AG04450 (cell line): ENCODE data around the gene DCHS2. TPM values are rescaled to one million over a fixed set of nuclear protein-coding genes. Genes with fewer than 3 reads are reported as not detected.

Experiments used
- CTCF ChIA-PET: fragments of 300-600, 350-600 bp; formaldehyde crosslinking; extraction: SDS; loops from one replicate; lab custom pipeline; 2022; ENCODE audit warnings: antibody characterized with exemption, inconsistent platforms; lab: Charles Lee
- POLR2A ChIA-PET: fragments of 350-600 bp; formaldehyde crosslinking; extraction: SDS; loops from one replicate; lab custom pipeline; 2021; ENCODE audit warnings: antibody characterized with exemption, inconsistent platforms; lab: Yijun Ruan, JAX
- DNase-seq: peaks from one replicate; pipeline ENCODE4 v3.0.0-alpha.2; 2011; ENCODE audit warnings: low read depth, low spot score
- H3K27ac ChIP-seq: one replicate; pipeline ENCODE4 v1.5.1; 2012; ENCODE audit warnings: low read depth, low read length, control low read depth
- H3K27me3 ChIP-seq: one replicate; pipeline ENCODE4 v1.6.0; 2012; ENCODE audit warnings: low read length; ENCODE audit not compliant: control insufficient read depth, insufficient read depth
- H3K4me3 ChIP-seq: 2 replicates; pipeline ENCODE4 v1.5.1; 2011; ENCODE audit warnings: mild to moderate bottlenecking, low read depth, low read length, control low read depth
- H3K9me3 ChIP-seq: 2 replicates; pipeline ENCODE4 v1.5.1; 2012; ENCODE audit warnings: low read length; ENCODE audit not compliant: control insufficient read depth, insufficient read depth
- polyA plus RNA-seq: library from polyadenylated mRNA; depleted of rRNA; stranded (reverse); fragments of >200 nt; gene quantifications from 2 replicates; pipeline ENCODE4 v1.2.3, GENCODE V29; 2011
- TF ChIP-seq, protein P1 (sequence below): IDR thresholded peaks from 2 replicates; pipeline ENCODE4 v1.5.1; 2011; ENCODE audit warnings: low read depth, low read length, control low read depth, inconsistent platforms

DCHS2 gene
- polyA plus RNA-seq, 1 experiment, result not detected

DNA sequence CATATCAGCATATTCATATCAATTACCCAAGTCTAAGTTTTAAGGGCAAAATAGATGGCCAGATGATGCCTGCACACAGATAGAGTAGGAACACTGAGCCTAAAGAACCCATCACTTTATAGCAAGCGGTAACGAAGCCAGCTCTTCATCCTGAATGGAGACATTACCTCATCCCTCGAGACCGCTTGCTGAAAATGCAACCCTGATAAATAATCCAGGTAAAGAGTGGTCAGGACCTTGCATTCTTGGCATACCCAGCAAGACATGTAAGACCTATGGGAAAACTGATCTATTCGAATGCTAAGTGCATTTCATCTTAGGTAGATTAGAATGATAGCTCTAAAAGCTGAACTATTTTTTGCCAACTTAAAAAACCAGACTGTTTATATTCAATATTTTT lies 25.3 kb downstream of the DCHS2 start:
- ChIA-PET POLR2A (no interaction called here), CTCF (no interaction called here)
- no peak for DNase-seq
- Histone ChIP-seq H3K4me3 (no peak overlapping the region), H3K27me3 (no peaks in the 10 kb centered on the region), H3K27ac (no peak overlapping the region), H3K9me3 (no peaks in the 10 kb centered on the region)
- TF ChIP-seq, protein P1, sequence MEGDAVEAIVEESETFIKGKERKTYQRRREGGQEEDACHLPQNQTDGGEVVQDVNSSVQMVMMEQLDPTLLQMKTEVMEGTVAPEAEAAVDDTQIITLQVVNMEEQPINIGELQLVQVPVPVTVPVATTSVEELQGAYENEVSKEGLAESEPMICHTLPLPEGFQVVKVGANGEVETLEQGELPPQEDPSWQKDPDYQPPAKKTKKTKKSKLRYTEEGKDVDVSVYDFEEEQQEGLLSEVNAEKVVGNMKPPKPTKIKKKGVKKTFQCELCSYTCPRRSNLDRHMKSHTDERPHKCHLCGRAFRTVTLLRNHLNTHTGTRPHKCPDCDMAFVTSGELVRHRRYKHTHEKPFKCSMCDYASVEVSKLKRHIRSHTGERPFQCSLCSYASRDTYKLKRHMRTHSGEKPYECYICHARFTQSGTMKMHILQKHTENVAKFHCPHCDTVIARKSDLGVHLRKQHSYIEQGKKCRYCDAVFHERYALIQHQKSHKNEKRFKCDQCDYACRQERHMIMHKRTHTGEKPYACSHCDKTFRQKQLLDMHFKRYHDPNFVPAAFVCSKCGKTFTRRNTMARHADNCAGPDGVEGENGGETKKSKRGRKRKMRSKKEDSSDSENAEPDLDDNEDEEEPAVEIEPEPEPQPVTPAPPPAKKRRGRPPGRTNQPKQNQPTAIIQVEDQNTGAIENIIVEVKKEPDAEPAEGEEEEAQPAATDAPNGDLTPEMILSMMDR, result no peak

DNA sequence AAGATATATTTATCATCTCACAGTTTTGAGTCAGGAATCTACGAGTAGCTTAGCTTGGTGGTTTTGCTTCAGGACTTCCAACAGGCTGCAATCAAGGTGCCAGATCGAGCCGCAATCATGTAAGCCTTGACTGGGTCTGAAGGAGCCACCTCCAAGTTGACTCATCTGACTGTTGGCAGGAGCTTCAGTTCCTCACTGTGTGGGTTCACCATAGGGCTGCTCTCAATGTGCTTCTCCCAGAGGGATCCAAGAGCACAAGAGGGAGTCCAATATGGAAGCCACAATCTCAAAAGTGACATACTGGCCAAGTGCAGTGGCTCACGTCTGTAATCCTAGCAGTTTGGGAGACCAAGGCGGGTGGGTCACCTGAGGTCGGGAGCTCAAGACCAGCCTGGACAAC lies 26.5 kb downstream of the DCHS2 start:
- Histone ChIP-seq H3K27ac (no peak overlapping the region), H3K9me3 (no peaks in the 10 kb centered on the region), H3K4me3 (no peak overlapping the region), H3K27me3 (no peaks in the 10 kb centered on the region)
- ChIA-PET POLR2A (no interaction called here), CTCF (no interaction called here)
- TF ChIP-seq, protein P1, result no peak
- DNase-seq, result no peak

DNA sequence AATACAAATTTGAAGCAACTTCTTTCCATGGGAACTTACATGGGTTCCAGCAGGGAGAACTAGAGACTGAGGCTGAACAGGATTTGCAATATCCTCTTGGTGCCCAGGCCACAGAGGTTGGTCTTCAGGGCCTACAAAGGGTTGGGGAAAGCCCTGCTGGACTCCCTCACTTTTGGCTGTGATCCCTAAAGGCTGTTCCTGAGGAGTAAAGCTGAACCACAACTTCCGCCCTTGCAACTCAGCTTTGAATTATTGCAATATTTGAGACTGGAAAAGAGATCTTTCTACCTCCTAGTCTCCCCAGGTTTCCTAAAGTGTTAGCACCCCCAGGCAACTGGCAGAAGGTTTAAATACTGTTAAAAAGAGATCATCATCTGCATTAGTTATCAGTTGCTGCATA lies 26.9 kb downstream of the DCHS2 start:
- TF ChIP-seq, protein P1, result no peak
- ChIA-PET POLR2A (no interaction called here), CTCF (no interaction called here)
- Histone ChIP-seq H3K4me3 (no peak overlapping the region), H3K27me3 (no peaks in the 10 kb centered on the region), H3K9me3 (no peaks in the 10 kb centered on the region), H3K27ac (no peak overlapping the region)
- no peak for DNase-seq

DNA sequence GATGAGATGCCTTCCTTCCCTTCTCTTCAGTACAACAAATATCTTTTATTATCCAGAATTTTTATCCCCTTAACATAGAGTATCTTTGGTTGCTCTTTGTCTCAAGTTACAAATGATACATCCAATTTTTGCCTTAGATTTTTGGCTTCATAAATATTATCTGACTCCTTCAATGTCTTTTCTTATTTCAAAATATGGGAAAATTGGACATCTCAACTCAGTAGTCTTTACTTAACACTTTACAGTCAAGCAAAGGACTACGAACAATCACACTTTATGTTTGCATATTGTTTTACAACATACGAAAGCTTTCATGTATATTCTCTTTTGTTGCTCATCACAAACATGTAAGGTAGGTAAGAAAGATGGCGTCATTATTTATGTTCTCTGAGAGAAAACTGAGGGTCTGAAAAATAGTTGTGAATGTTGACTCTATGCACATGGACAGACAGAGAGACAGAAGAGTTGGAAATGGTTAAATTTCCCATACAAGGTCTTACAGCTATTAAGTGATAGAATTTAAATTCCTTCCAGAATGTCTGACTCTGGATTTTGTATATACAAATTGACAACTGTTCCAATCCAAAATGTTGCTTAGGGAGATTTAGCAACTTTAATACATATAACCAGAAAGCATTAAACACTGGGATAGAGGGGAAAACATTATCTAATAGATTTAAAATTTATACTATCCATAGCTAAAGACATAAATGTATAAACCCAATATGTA lies 29.4 kb downstream of the DCHS2 start:
- CTCF ChIA-PET, result no interaction called here
- POLR2A ChIA-PET, result no interaction called here

DNA sequence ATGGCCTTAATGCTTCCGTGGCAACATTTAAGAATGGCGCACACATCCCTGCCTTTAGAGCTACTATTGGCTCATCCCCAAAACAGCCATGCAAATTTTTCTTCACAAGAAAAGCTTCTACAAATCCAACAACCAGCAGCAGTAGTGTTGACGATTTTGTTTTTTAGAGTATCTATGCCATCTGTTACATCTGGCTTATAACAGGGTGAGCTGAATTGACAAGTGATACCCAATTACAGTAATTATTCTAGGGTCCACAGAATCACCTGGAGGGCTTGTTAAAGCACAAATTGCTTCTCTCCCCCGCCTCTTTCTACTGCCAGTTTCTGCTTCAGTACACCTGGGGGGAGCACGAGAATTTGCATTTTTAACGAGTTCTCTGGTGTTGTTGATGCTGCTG lies 34.1 kb downstream of the DCHS2 start:
- Histone ChIP-seq H3K4me3 (no peak overlapping the region), H3K9me3 (no peaks in the 10 kb centered on the region), H3K27me3 (no peaks in the 10 kb centered on the region), H3K27ac (no peak overlapping the region)
- no peak for DNase-seq
- ChIA-PET CTCF (no interaction called here), POLR2A (no interaction called here)
- TF ChIP-seq, protein P1, result no peak

More for the DNA sequence above, 29.4 kb downstream of the DCHS2 start:
- Histone ChIP-seq H3K27ac (no peak overlapping the region), H3K27me3 (no peaks in the 10 kb centered on the region), H3K4me3 (no peak overlapping the region), H3K9me3 (no peaks in the 10 kb centered on the region)
- TF ChIP-seq, protein P1, result no peak
- DNase-seq, result no peak
